Endodermal cell (in vitro differentiated cells): ENCODE results near the gene PTPRN2. TPM values are rescaled to one million over a fixed set of nuclear protein-coding genes. Genes with fewer than 3 reads are reported as not detected.

Experiments
- DNase-seq: peaks from one replicate; pipeline ENCODE4 v3.0.0-alpha.2; 2017
- H3K27ac ChIP-seq: 2 replicates; pipeline ENCODE4 v1.5.1; 2013; ENCODE audit warnings: mild to moderate bottlenecking, low read depth, low read length, moderate library complexity
- H3K27me3 ChIP-seq: 2 replicates; pipeline ENCODE4 v1.6.1; 2013; ENCODE audit warnings: mild to moderate bottlenecking, low read length, moderate library complexity; ENCODE audit not compliant: insufficient read depth, control insufficient read depth, poor library complexity, severe bottlenecking
- H3K36me3 ChIP-seq: 2 replicates; pipeline ENCODE4 v1.7.0; 2013; ENCODE audit warnings: mild to moderate bottlenecking, low read length, moderate library complexity; ENCODE audit not compliant: control insufficient read depth, insufficient read depth
- H3K4me1 ChIP-seq: one replicate; pipeline ENCODE4 v1.7.0; 2013; ENCODE audit warnings: low read length; ENCODE audit not compliant: control insufficient read depth, insufficient read depth
- H3K4me3 ChIP-seq: 2 replicates; pipeline ENCODE4 v1.5.1; 2013; ENCODE audit warnings: mild to moderate bottlenecking, low read length, moderate library complexity
- H3K9ac ChIP-seq: 2 replicates; pipeline ENCODE4 v1.6.1; 2013; ENCODE audit warnings: mild to moderate bottlenecking, low read length, moderate library complexity; ENCODE audit not compliant: poor library complexity, severe bottlenecking; ENCODE audit errors: extremely low read depth
- H3K9me3 ChIP-seq: 2 replicates; pipeline ENCODE4 v1.6.1; 2013; ENCODE audit warnings: mild to moderate bottlenecking, low read length, moderate library complexity; ENCODE audit not compliant: control insufficient read depth
- H3K27ac Mint-ChIP-seq: 2 replicates; pipeline ENCODE4 v1.8.0; 2020; ENCODE audit warnings: mixed read lengths
- H3K27me3 Mint-ChIP-seq: 2 replicates; pipeline ENCODE4 v1.8.0; 2021; ENCODE audit warnings: mild to moderate bottlenecking, mixed read lengths; ENCODE audit not compliant: insufficient read depth
- H3K36me3 Mint-ChIP-seq: 2 replicates; pipeline ENCODE4 v1.8.0; 2020; ENCODE audit warnings: low read depth, mixed read lengths
- H3K4me1 Mint-ChIP-seq: 2 replicates; pipeline ENCODE4 v1.8.0; 2020; ENCODE audit warnings: mixed read lengths
- H3K4me3 Mint-ChIP-seq: 2 replicates; pipeline ENCODE4 v1.8.0; 2020; ENCODE audit warnings: mild to moderate bottlenecking, moderate library complexity, mixed read lengths
- H3K9me3 Mint-ChIP-seq: 2 replicates; pipeline ENCODE4 v1.8.0; 2020; ENCODE audit warnings: mild to moderate bottlenecking, mixed read lengths
- CTCF ChIP-seq: fragments of 200-600 bp; sonication (generic); conservative IDR thresholded peaks from 2 replicates; pipeline ENCODE4 v1.5.0; 2021; ENCODE audit warnings: antibody characterized with exemption, mild to moderate bottlenecking
- WGBS, 2 experiments: methylation state at CpG; one replicate each; pipeline versions ENCODE4 v1.1.5 to v1.1.7; 2013; ENCODE audit warnings: missing lambda C conversion rate in 2 of 2, mixed read lengths in 1 of 2; ENCODE audit not compliant: insufficient coverage in 1 of 2, insufficient read length in 1 of 2; 5-methylcytosine and 5-hydroxymethylcytosine counted together
- total RNA-seq, 2 donors: library from RNA; stranded (reverse); fragmentation: NEBNext Ultra II Directional in 1 of 2; extraction: Animal tissue kit (Norgen Biotek cat#: 25700) in 1 of 2; gene quantifications; 2 replicates in 1 of 2; 3 replicates in 1 of 2; pipeline ENCODE4 v1.2.1, GENCODE V29; 2021

Gene PTPRN2
- total RNA-seq, 2 donors from 2014 or later, result 0.69 to 1.2 TPM

- H3K4me3 Mint-ChIP-seq, result no peak overlapping the region
- no peaks in the 10 kb centered on the region for H3K4me1 Mint-ChIP-seq
- Histone ChIP-seq H3K4me1 (no peaks in the 10 kb centered on the region), H3K4me3 (no peak overlapping the region), H3K9me3 (peaks cover 67% of the 10 kb centered on the region), H3K36me3 (no peaks in the 10 kb centered on the region), H3K9ac (no peak overlapping the region), H3K27ac (no peak overlapping the region), H3K27me3 (no peaks in the 10 kb centered on the region)
- H3K27ac Mint-ChIP-seq, result no peak overlapping the region
- 84 to 87% methylated on average over 18 to 21 of the region's 21 CpGs for WGBS, 2 experiments
- no peak for TF ChIP-seq CTCF
- H3K27me3 Mint-ChIP-seq, result peaks cover 1% of the 10 kb centered on the region
- peaks cover 4% of the 10 kb centered on the region for H3K9me3 Mint-ChIP-seq
- H3K36me3 Mint-ChIP-seq, result no peaks in the 10 kb centered on the region
- DNase-seq, result no peak
These were observed 868.5 kb downstream of the PTPRN2 start for GRCh38 chr7:157719008-157719682.

DNA sequence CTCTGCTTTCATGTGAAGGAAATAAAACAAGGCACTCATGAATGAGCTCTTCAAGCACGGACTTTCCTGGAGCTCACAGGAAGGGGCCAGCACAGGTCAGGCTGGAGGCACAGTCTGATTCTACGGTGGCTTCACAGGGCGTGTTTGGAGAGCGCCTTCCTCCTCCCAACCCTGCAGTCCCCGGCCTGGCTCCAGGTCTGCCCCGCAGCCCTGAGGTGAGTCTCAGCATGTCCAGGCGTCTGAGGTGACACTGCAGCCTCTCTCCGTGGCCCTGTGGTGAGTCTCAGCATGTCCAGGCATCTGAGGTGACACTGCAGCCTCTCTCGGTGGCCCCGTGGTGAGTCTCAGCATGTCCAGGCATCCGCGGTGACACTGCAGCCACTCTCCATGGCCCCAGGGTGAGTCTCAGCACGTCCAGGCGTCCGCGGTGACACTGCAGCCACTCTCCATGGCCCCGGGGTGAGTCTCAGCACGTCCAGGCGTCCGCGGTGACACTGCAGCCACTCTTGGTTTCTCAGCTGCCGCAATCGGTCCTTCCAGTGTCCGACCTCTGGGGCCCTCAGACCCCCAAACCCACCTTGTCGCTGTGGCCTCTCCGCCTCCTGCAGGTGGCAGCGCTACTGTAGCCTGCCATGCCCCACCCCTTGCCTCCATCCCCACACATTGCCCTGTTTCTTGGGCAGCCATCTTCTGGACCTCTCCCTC is 869.2 kb downstream of the PTPRN2 start:
- 78 to 82% methylated on average over 17 to 27 of the region's 27 CpGs for WGBS, 2 experiments
- H3K27ac ChIP-seq, result no peak overlapping the region

More for the DNA sequence above, 869.2 kb downstream of the PTPRN2 start:
- Histone ChIP-seq H3K4me1 (no peaks in the 10 kb centered on the region), H3K9ac (no peak overlapping the region), H3K36me3 (no peaks in the 10 kb centered on the region), H3K9me3 (peaks cover 67% of the 10 kb centered on the region), H3K27me3 (no peaks in the 10 kb centered on the region), H3K4me3 (no peak overlapping the region)
- TF ChIP-seq CTCF, result peak; percentile 25
- DNase-seq, result peak; percentile 47
- Mint-ChIP-seq H3K27ac (no peak overlapping the region), H3K27me3 (no peaks in the 10 kb centered on the region), H3K9me3 (peaks cover 4% of the 10 kb centered on the region), H3K4me1 (no peaks in the 10 kb centered on the region), H3K36me3 (no peaks in the 10 kb centered on the region), H3K4me3 (no peak overlapping the region)
